Endothelial cell (in vitro differentiated cells): ENCODE data around the gene TFAP2A. TPM values are rescaled to one million over a fixed set of nuclear protein-coding genes. Genes with fewer than 3 reads are reported as not detected.

Experiments
- DNase-seq: peaks from one replicate; pipeline ENCODE4 v3.0.0; 2021; ENCODE audit warnings: low spot score
- H3K27ac Mint-ChIP-seq: one replicate; pipeline ENCODE4 v1.8.0; 2021; ENCODE audit warnings: mixed read lengths, inconsistent platforms; ENCODE audit not compliant: unreplicated experiment
- H3K27me3 Mint-ChIP-seq: one replicate; pipeline ENCODE4 v1.8.0; 2021; ENCODE audit warnings: mild to moderate bottlenecking, moderate library complexity, mixed read lengths, inconsistent platforms; ENCODE audit not compliant: unreplicated experiment
- H3K36me3 Mint-ChIP-seq: one replicate; pipeline ENCODE4 v1.8.0; 2021; ENCODE audit warnings: mild to moderate bottlenecking, low read depth, mixed read lengths, inconsistent platforms; ENCODE audit not compliant: unreplicated experiment
- H3K4me1 Mint-ChIP-seq: one replicate; pipeline ENCODE4 v1.8.0; 2021; ENCODE audit warnings: mild to moderate bottlenecking, mixed read lengths, inconsistent platforms; ENCODE audit not compliant: unreplicated experiment
- H3K4me3 Mint-ChIP-seq: one replicate; pipeline ENCODE4 v1.8.0; 2021; ENCODE audit warnings: mild to moderate bottlenecking, mixed read lengths, inconsistent platforms; ENCODE audit not compliant: unreplicated experiment
- H3K9me3 Mint-ChIP-seq: one replicate; pipeline ENCODE4 v1.8.0; 2021; ENCODE audit warnings: mixed read lengths, inconsistent platforms; ENCODE audit not compliant: unreplicated experiment
- total RNA-seq: library from RNA; stranded (reverse); fragmentation: NEBNext Ultra II Directional; extraction: Animal tissue kit (Norgen Biotek cat#: 25700); gene quantifications from one replicate; pipeline ENCODE4 v1.2.1, GENCODE V29; 2021; ENCODE audit not compliant: unreplicated experiment
- TF ChIP-seq, protein P1 (sequence below): fragments of 200-600 bp; sonication (generic); IDR thresholded peaks from one replicate; pipeline ENCODE4 v1.5.0; 2021; ENCODE audit warnings: antibody characterized with exemption; ENCODE audit not compliant: unreplicated experiment

Gene TFAP2A
- total RNA-seq, 1 donor from 2014 or later = 0.31 TPM

DNA sequence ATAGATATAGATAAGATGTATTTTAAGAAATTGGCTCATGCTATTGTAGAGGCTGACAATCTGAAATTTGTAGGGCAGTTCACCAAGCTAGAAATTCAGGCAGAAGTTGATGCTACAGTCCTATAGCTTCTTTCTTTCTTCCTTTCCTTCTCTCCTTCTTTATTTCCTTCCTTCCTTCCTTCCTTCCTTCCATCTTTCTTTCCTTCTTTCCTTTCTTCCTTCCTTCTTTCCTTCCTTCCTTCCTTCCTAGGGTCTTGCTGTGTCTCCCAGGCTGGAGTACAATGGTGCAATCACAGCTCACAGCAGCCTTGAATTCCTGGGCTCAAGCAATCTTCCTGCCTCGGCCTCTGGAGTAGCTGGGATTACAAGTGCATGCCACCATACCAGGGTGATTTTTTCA is 55.3 kb downstream of the TFAP2A start:
- TF ChIP-seq, protein P1, sequence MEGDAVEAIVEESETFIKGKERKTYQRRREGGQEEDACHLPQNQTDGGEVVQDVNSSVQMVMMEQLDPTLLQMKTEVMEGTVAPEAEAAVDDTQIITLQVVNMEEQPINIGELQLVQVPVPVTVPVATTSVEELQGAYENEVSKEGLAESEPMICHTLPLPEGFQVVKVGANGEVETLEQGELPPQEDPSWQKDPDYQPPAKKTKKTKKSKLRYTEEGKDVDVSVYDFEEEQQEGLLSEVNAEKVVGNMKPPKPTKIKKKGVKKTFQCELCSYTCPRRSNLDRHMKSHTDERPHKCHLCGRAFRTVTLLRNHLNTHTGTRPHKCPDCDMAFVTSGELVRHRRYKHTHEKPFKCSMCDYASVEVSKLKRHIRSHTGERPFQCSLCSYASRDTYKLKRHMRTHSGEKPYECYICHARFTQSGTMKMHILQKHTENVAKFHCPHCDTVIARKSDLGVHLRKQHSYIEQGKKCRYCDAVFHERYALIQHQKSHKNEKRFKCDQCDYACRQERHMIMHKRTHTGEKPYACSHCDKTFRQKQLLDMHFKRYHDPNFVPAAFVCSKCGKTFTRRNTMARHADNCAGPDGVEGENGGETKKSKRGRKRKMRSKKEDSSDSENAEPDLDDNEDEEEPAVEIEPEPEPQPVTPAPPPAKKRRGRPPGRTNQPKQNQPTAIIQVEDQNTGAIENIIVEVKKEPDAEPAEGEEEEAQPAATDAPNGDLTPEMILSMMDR = no peak
- peaks cover 4% of the 10 kb centered on the region for H3K36me3 Mint-ChIP-seq
- no peaks in the 10 kb centered on the region for H3K27me3 Mint-ChIP-seq
- H3K27ac Mint-ChIP-seq = no peak overlapping the region
- H3K4me3 Mint-ChIP-seq = no peak overlapping the region
- H3K9me3 Mint-ChIP-seq = no peaks in the 10 kb centered on the region
- H3K4me1 Mint-ChIP-seq = no peaks in the 10 kb centered on the region
- no peak for DNase-seq

DNA sequence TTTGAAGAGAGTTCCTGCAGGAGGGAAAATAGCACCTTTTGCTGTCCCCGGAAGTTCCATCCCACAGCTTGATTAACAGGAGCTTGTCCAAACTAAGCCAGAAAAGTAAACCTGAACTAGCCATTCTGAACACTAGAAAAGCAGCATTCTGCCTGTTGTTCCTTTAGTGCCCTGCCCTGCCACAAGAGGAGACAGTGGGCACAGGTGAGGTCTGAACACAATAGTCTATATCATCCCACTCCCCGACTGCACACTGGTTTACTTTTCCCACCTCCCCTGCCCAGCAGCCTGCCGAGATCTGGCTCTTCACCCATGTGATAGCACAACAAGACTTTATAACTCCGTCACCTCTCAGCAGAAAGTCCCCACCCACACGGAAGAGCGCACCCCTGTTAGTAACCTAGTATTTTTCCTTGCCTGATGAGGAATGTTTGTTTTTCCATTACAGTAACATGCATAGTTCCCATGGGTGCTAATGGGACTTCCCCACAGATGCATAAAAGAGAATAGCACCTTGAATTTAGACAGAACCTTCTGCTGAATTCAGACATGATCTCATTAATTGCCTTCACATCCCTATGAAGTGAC is 59.7 kb downstream of the TFAP2A start:
- H3K27ac Mint-ChIP-seq = no peak overlapping the region

DNA sequence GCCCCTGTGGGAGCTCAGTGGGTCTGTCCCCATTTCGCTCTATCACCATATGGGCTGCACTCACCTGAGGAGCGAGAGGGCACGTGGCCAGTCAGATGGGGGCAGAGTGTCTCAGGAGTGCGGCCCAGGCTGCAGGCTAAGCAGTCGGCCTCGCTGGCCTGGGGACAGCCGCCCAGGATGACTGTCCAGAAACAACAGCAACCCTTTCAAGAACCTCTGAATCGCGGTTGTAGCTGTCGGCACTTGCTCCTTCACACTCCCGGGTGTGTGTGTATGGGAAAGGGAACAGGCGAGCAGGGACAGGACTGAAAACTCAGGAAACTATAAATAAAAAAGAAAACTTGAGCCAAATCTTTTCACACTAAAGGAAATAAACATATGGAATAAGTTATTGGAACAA is 63.1 kb downstream of the TFAP2A start:
- TF ChIP-seq, protein P1 = no peak
- no peak for DNase-seq
- Mint-ChIP-seq H3K9me3 (no peaks in the 10 kb centered on the region), H3K27ac (no peak overlapping the region), H3K27me3 (no peaks in the 10 kb centered on the region), H3K4me1 (no peaks in the 10 kb centered on the region), H3K36me3 (no peaks in the 10 kb centered on the region), H3K4me3 (no peak overlapping the region)

More for the DNA sequence above, 59.7 kb downstream of the TFAP2A start:
- Mint-ChIP-seq H3K4me3 (no peak overlapping the region), H3K9me3 (no peaks in the 10 kb centered on the region), H3K4me1 (no peaks in the 10 kb centered on the region), H3K36me3 (no peaks in the 10 kb centered on the region), H3K27me3 (no peaks in the 10 kb centered on the region)
- TF ChIP-seq, protein P1 = no peak
- no peak for DNase-seq

DNA sequence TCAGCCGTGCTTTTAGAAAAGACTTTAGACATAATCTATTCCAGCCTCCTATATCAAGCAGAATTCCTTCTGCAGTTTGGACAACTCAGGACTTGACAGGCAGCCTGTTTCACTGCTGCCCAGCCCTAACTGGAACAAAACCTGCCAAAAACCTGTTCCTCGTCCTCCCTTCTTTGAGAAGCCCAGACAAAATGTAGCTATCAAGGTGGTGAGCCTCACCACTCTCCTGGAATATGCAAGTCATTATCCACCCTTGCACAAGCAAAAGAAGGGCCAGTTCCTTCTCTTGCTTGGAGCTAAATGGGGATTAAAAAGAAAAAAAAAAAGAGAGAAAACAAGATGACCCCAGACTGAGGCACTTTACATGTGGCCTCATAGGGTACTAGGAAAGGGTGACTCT is 64.2 kb downstream of the TFAP2A start:
- H3K4me1 Mint-ChIP-seq = no peaks in the 10 kb centered on the region
- H3K4me3 Mint-ChIP-seq = no peak overlapping the region
- DNase-seq = no peak
- no peak overlapping the region for H3K27ac Mint-ChIP-seq
- H3K36me3 Mint-ChIP-seq = no peaks in the 10 kb centered on the region
- no peaks in the 10 kb centered on the region for H3K27me3 Mint-ChIP-seq
- TF ChIP-seq, protein P1 = no peak
- no peaks in the 10 kb centered on the region for H3K9me3 Mint-ChIP-seq

DNA sequence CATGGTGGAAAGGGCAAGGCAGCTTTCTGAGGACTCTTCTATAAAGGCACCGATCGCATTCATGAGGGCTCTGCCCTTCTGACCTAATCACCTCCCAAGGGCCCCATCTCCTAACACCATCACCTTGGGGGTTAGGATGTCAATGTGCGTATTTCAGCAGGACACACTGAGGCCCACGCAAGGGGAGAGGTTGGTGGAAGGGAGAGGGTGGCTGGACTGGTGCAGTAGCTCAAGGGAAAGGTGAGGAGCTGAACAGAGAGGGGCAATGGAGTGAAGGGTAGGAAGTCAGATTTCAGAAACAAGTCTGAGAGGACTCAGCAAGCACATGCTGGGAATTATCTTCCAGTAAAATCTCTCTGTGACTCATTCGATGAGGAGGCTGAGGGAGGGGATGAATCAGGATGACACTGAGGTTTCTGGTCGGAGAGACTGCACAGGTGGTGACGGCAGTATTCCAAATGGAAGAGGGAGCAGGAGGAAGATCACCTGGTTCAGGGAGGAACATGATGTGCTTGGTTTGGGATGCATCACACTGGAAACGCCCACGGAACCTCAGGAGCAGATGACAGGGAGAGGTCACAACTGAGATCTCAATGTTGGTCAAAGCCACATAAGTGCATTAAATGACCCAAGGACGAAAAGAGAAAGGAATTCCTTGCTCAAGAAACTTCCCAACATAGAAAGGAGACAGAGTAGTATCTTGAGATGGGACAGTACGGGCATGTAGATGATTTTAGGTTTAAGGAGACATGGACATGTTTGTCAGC is 67.1 kb downstream of the TFAP2A start:
- no peak overlapping the region for H3K27ac Mint-ChIP-seq
- no peak overlapping the region for H3K4me3 Mint-ChIP-seq
- H3K27me3 Mint-ChIP-seq = no peaks in the 10 kb centered on the region
- H3K9me3 Mint-ChIP-seq = no peaks in the 10 kb centered on the region
- TF ChIP-seq, protein P1 = no peak
- H3K4me1 Mint-ChIP-seq = no peaks in the 10 kb centered on the region
- H3K36me3 Mint-ChIP-seq = no peaks in the 10 kb centered on the region
- DNase-seq = no peak
